ENCODE measurements around the gene LRP8.

DNA sequence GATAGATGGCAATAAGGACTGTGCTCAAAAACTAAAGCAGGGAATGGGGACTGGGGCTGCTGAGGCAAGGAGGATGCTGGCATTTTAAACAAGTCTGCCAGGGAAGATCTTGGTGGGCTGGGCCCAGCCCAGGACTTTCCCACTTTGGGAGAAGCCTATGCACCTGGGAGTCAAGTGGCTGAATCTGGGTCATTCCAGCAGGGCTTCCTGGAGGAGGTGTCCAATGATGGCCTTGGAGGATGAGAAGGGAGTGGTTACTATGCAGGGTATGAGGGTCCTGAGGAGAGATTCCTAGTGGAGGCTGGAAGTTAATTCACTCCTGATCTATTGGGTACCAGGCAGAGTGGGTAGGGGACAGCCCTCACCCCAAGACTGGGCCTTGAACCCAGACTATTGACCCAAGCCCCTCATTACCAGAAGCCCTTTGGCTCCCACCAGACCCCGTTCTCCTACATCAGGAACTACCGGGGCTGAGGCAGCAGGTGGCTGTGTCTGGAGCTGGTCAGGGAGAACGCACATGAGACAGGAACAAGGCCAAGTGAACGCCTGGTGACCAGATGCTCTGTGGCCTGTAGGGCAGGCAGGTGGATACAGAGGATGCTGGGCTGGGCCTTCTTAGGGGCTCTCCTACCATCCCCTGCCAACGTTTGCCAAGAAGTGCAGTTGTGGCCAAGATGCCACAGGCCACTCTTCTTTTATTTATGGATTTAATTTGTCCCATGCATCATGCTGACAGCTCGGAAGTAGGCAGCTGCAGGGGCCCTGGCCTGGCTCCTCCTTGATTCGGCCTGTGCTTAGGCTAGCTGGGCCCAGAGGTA lies 18.3 kb upstream of the LRP8 start:
- TF ChIP-seq TCF7L2 (IDR thresholded peaks at IDR 0.05; ENCODE audit: low read depth, low read length) (no peak), POLR2AphosphoS5 (IDR thresholded peaks at IDR 0.05; ENCODE audit: low read depth, low read length) (no peak)
- TF ChIP-seq, protein P1, sequence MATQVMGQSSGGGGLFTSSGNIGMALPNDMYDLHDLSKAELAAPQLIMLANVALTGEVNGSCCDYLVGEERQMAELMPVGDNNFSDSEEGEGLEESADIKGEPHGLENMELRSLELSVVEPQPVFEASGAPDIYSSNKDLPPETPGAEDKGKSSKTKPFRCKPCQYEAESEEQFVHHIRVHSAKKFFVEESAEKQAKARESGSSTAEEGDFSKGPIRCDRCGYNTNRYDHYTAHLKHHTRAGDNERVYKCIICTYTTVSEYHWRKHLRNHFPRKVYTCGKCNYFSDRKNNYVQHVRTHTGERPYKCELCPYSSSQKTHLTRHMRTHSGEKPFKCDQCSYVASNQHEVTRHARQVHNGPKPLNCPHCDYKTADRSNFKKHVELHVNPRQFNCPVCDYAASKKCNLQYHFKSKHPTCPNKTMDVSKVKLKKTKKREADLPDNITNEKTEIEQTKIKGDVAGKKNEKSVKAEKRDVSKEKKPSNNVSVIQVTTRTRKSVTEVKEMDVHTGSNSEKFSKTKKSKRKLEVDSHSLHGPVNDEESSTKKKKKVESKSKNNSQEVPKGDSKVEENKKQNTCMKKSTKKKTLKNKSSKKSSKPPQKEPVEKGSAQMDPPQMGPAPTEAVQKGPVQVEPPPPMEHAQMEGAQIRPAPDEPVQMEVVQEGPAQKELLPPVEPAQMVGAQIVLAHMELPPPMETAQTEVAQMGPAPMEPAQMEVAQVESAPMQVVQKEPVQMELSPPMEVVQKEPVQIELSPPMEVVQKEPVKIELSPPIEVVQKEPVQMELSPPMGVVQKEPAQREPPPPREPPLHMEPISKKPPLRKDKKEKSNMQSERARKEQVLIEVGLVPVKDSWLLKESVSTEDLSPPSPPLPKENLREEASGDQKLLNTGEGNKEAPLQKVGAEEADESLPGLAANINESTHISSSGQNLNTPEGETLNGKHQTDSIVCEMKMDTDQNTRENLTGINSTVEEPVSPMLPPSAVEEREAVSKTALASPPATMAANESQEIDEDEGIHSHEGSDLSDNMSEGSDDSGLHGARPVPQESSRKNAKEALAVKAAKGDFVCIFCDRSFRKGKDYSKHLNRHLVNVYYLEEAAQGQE (IDR thresholded peaks at IDR 0.05; ENCODE audit: insufficient read depth in 1 of 2, low read depth in 2 of 2, low read length in 1 of 2): no peak
- TF ChIP-seq, protein P2, sequence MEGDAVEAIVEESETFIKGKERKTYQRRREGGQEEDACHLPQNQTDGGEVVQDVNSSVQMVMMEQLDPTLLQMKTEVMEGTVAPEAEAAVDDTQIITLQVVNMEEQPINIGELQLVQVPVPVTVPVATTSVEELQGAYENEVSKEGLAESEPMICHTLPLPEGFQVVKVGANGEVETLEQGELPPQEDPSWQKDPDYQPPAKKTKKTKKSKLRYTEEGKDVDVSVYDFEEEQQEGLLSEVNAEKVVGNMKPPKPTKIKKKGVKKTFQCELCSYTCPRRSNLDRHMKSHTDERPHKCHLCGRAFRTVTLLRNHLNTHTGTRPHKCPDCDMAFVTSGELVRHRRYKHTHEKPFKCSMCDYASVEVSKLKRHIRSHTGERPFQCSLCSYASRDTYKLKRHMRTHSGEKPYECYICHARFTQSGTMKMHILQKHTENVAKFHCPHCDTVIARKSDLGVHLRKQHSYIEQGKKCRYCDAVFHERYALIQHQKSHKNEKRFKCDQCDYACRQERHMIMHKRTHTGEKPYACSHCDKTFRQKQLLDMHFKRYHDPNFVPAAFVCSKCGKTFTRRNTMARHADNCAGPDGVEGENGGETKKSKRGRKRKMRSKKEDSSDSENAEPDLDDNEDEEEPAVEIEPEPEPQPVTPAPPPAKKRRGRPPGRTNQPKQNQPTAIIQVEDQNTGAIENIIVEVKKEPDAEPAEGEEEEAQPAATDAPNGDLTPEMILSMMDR (IDR thresholded peaks at IDR 0.05): no peak
